OCI-LY3 (cell line): Measurements from ENCODE around the gene GOLGA2.

Source experiments
- CTCF ChIP-seq: fragments of 200-600, 300-600 bp; sonication (generic); IDR thresholded peaks from 2 replicates; pipeline ENCODE4 v1.5.1; 2014; ENCODE audit warnings: antibody characterized with exemption, low read length, low read depth
- EZH2phosphoT487 ChIP-seq: fragments of 200-600 bp; shearing (Covaris generic); IDR thresholded peaks from 2 replicates; pipeline ENCODE4 v1.6.1; 2018; ENCODE audit warnings: antibody characterized with exemption, mixed run types, low read depth

- TF ChIP-seq CTCF: no peak
- TF ChIP-seq EZH2phosphoT487: no peak
Observed at GRCh38 chr9:128246471-128246870, 29.3 kb downstream of the GOLGA2 start.
